Skeletal muscle tissue (tissue), 4 donors: ENCODE measurements around the gene ITGAV. TPM values are rescaled to one million over a fixed set of nuclear protein-coding genes. Genes with fewer than 3 reads are reported as not detected.

Source experiments
- H3K27ac ChIP-seq: one replicate; pipeline ENCODE4 v1.7.0; 2013; ENCODE audit warnings: mild to moderate bottlenecking, low read depth, low read length, inconsistent platforms
- H3K27me3 ChIP-seq, 3 donors: one replicate each; pipeline ENCODE4 v1.7.0; 2013; ENCODE audit warnings: low read length in 3 of 3; ENCODE audit not compliant: control insufficient read depth in 3 of 3, insufficient read depth in 3 of 3
- H3K36me3 ChIP-seq, 3 donors: one replicate each; pipeline ENCODE4 v1.7.0; 2013; ENCODE audit warnings: low read length in 3 of 3; ENCODE audit not compliant: control insufficient read depth in 3 of 3, insufficient read depth in 3 of 3
- H3K4me1 ChIP-seq, 3 donors: one replicate each; pipeline ENCODE4 v1.7.0; 2013; ENCODE audit warnings: low read length in 3 of 3, mild to moderate bottlenecking in 3 of 3; ENCODE audit not compliant: control insufficient read depth in 3 of 3, insufficient read depth in 3 of 3
- H3K4me3 ChIP-seq, 3 donors: one replicate each; pipeline ENCODE4 v1.7.0; 2013; ENCODE audit warnings: low read length in 3 of 3
- H3K9ac ChIP-seq, 3 donors: one replicate each; pipeline ENCODE4 v1.7.0; 2013; ENCODE audit warnings: low read length in 3 of 3, mild to moderate bottlenecking in 3 of 3, moderate library complexity in 2 of 3, low read depth in 1 of 3
- H3K9me3 ChIP-seq, 3 donors: one replicate each; pipeline ENCODE4 v1.7.0; 2013; ENCODE audit warnings: low read length in 3 of 3; ENCODE audit not compliant: control insufficient read depth in 3 of 3
- total RNA-seq: library from RNA; depleted of rRNA; stranded (reverse); fragments of >200 nt; gene quantifications from one replicate; pipeline ENCODE4 v1.2.3, GENCODE V29; 2014
- donor health status: Osteomylitis.

Gene ITGAV
- total RNA-seq, 1 donor from 2014 or later = 62.1 TPM

DNA sequence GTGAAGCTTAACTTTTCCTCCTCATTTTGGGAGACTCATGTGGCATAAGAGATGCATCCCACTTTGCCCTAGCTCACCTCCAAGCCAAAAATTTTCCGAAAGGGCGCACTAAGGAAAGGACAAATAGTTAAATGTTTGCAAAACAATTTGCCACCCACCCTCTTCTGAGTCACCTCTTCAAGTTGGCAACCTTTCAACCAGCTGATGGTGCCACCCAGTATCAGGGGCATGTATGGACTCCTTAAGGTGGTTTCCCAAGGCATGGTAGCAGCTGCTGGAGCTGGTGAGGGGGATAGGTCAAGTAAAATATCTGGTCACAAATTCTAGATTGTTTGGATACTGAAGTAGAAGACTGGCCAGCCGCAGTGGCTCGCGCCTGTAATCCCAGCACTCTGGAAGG is 17.2 kb upstream of the ITGAV start:
- no peaks in the 10 kb centered on the region for H3K9me3 ChIP-seq
- no peaks in the 10 kb centered on the region for H3K27me3 ChIP-seq
- no peak overlapping the region for H3K4me3 ChIP-seq

GRCh38 chr2:186573531-186573930 is 16.3 kb upstream of the ITGAV start:
- Histone ChIP-seq H3K4me3 (no peak overlapping the region), H3K9me3 (no peaks in the 10 kb centered on the region), H3K27ac (no peak overlapping the region)

More for the DNA sequence above, 17.2 kb upstream of the ITGAV start:
- Histone ChIP-seq H3K27ac (no peak overlapping the region), H3K9ac (no peak overlapping the region), H3K4me1 (no peaks in the 10 kb centered on the region), H3K36me3 (no peaks in the 10 kb centered on the region)

GRCh38 chr2:186575302-186575701 is 14.6 kb upstream of the ITGAV start:
- no peak overlapping the region for H3K9ac ChIP-seq
- H3K36me3 ChIP-seq = no peaks in the 10 kb centered on the region
- no peaks in the 10 kb centered on the region for H3K4me1 ChIP-seq
- H3K27me3 ChIP-seq = no peaks in the 10 kb centered on the region
- H3K9me3 ChIP-seq = no peaks in the 10 kb centered on the region
- H3K27ac ChIP-seq = no peak overlapping the region
- no peak overlapping the region for H3K4me3 ChIP-seq

More at GRCh38 chr2:186573531-186573930, 16.3 kb upstream of the ITGAV start:
- no peaks in the 10 kb centered on the region for H3K36me3 ChIP-seq
- no peaks in the 10 kb centered on the region for H3K4me1 ChIP-seq
- no peaks in the 10 kb centered on the region for H3K27me3 ChIP-seq
- H3K9ac ChIP-seq = no peak overlapping the region

- no peaks in the 10 kb centered on the region for H3K36me3 ChIP-seq
- H3K4me1 ChIP-seq = no peaks in the 10 kb centered on the region
- H3K4me3 ChIP-seq = no peak overlapping the region
- no peak overlapping the region for H3K9ac ChIP-seq
- no peaks in the 10 kb centered on the region for H3K27me3 ChIP-seq
- no peaks in the 10 kb centered on the region for H3K9me3 ChIP-seq
- H3K27ac ChIP-seq = no peak overlapping the region
These were observed 14.0 kb upstream of the ITGAV start for GRCh38 chr2:186575856-186576255.

DNA sequence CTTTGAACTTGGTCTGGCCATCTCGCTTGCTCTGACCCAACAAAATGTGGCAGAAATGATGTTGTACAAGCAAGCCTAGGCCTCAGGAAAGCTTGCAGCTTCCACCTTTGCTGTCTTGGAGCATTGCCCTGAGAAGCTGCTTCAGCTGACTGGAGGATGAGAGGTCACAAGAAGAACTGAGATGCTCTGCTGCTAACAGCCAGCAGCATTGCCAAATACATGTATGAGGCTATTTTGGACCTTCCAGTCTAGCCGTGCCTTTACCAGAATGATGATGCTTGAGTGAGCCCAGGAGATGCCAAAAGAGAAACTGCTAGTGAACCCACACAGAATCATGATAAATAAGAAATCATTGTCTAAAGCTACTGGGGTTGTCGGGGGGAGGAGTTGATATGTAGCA is 13.2 kb upstream of the ITGAV start:
- Histone ChIP-seq H3K4me3 (no peak overlapping the region), H3K4me1 (no peaks in the 10 kb centered on the region), H3K27ac (no peak overlapping the region), H3K27me3 (no peaks in the 10 kb centered on the region), H3K9ac (no peak overlapping the region), H3K9me3 (no peaks in the 10 kb centered on the region), H3K36me3 (no peaks in the 10 kb centered on the region)

DNA sequence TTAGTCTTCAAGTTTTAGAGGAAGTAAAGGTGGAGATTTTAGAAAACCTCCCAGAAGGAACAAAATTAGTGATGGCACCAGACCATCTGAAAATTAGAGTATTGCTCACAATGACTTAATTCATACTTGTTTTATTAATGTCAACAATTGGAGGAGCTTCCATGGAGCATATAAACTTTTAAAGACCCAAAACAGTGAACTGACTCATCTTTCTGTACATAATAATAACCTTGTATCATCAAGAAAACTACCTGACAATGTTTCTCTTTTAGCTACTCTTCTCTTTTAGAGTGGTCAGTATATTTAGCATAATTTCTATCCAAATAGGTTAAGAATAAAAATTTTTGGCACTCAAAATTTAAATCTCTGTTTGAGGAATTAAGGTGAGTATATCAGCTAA is 7.2 kb upstream of the ITGAV start:
- H3K9me3 ChIP-seq = no peaks in the 10 kb centered on the region
- H3K27me3 ChIP-seq = no peaks in the 10 kb centered on the region
- no peaks in the 10 kb centered on the region for H3K36me3 ChIP-seq
- no peaks in the 10 kb centered on the region for H3K4me1 ChIP-seq
- no peak overlapping the region for H3K9ac ChIP-seq
- H3K27ac ChIP-seq = no peak overlapping the region
- H3K4me3 ChIP-seq = no peak overlapping the region

DNA sequence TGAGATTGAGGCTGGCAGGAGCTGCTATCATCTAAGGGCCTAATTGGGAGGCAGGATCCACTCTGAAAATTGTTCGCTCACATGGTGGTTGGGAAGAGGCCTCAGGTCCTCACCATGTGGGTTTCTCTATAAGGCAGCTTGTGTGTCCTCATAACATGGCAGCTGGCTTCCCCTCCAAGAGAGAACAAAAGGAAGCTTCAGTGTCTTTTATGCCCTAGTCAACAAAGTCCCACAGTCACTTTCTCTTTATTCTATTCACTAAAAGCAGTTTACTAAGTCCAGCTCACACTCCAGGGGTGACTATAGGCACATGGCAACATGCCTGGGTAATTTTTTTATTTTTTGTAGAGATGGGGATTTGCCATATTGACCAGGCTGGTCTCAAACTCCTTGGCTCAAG is 5.8 kb upstream of the ITGAV start:
- Histone ChIP-seq H3K9ac (no peak overlapping the region), H3K36me3 (no peaks in the 10 kb centered on the region), H3K9me3 (no peaks in the 10 kb centered on the region), H3K27me3 (no peaks in the 10 kb centered on the region), H3K4me1 (peaks cover 0 to 3% (median 2%) of the 10 kb centered on the region in 3 donors), H3K4me3 (no peak overlapping the region), H3K27ac (no peak overlapping the region)

DNA sequence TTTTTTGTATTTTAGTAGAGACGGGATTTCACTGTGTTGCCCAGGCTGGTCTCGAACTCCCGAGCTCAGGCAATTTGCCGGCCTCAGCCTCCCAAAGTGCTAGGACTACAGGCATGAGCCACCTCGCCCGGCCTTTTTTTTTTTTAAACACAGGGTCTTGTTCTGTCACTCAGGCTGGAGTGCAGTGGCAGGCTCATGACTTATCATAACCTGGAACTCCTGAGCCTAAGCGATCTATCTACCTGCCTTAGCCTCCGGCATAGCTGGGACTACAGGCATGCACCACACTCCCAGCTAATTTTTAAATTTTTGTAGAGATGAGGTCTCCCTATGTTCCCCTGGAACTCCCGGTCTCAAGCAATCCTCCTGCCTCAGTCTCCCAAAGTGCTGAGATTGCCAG is 1.4 kb upstream of the ITGAV start:
- Histone ChIP-seq H3K4me1 (peaks cover 4 to 9% (median 8%) of the 10 kb centered on the region in 3 donors), H3K27ac (no peak overlapping the region), H3K9me3 (no peaks in the 10 kb centered on the region), H3K27me3 (no peaks in the 10 kb centered on the region), H3K9ac (no peak overlapping the region), H3K4me3 (no peak overlapping the region), H3K36me3 (no peaks in the 10 kb centered on the region)

- H3K27me3 ChIP-seq = no peaks in the 10 kb centered on the region
- H3K9ac ChIP-seq = peak overlapping the region; percentile 92 to 93 (median 92)
- H3K36me3 ChIP-seq = no peaks in the 10 kb centered on the region
- peak overlapping the region; percentile 91 for H3K27ac ChIP-seq
- peak overlapping the region; percentile 87 to 97 (median 90) for H3K4me3 ChIP-seq
- H3K9me3 ChIP-seq = no peaks in the 10 kb centered on the region
- H3K4me1 ChIP-seq = peaks cover 4 to 11% (median 8%) of the 10 kb centered on the region in 3 donors
These were observed 780 bp upstream of the ITGAV start for GRCh38 chr2:186588940-186589611.

DNA sequence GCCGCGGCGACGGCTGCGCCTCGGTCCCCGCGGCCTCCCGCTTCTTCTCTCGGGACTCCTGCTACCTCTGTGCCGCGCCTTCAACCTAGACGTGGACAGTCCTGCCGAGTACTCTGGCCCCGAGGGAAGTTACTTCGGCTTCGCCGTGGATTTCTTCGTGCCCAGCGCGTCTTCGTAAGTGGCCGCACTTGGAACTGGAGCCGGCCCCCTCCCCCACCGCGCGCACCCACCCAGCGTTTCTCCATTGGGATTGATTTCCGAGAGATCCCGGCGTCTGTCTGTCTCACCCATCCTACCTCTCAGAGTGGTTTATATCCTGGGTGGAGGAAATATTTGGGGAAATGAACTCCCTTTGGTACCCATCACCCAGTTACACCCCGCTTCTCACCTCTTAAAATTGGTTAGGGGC is 498 bp downstream of the ITGAV start:
- Histone ChIP-seq H3K36me3 (no peaks in the 10 kb centered on the region), H3K4me3 (peak overlapping the region; percentile 87 to 97 (median 90)), H3K4me1 (peaks cover 4 to 19% (median 12%) of the 10 kb centered on the region in 3 donors), H3K9me3 (no peaks in the 10 kb centered on the region), H3K27me3 (no peaks in the 10 kb centered on the region), H3K9ac (peak overlapping the region; percentile 92 to 93 (median 92)), H3K27ac (peak overlapping the region; percentile 91)
